Tibial artery (tissue), 4 donors: ENCODE data around the gene RBBP5.

ENCODE experiments used
- DNase-seq, 2 donors: peaks; one replicate each; pipeline ENCODE4 v3.0.0-alpha.2; 2019
- H3K27ac ChIP-seq, 2 donors: fragments of 200-600 bp; sonication (generic) in 1 of 2; 1 replicate in 1 of 2; 2 replicates in 1 of 2; pipeline ENCODE4 v1.5.1; 2018 to 2019; ENCODE audit warnings: mild to moderate bottlenecking in 1 of 2
- H3K27me3 ChIP-seq, 2 donors: fragments of 200-600 bp; sonication (generic) in 1 of 2; one replicate each; pipeline versions ENCODE4 v1.5.1 to v1.6.0; 2016 to 2019
- H3K36me3 ChIP-seq, 3 donors: fragments of 200-600 bp; sonication (generic) in 2 of 3; one replicate each; pipeline ENCODE4 v1.5.1; 2016 to 2019; ENCODE audit warnings: mild to moderate bottlenecking in 2 of 3
- H3K4me1 ChIP-seq, 4 donors: fragments of 200-600 bp; sonication (generic) in 2 of 4; 1 replicate in 3 of 4; 2 replicates in 1 of 4; pipeline ENCODE4 v1.5.1; 2016 to 2019
- H3K4me3 ChIP-seq, 2 donors: fragments of 200-600 bp; sonication (generic) in 1 of 2; 1 replicate in 1 of 2; 2 replicates in 1 of 2; pipeline ENCODE4 v1.5.1; 2018 to 2019; ENCODE audit warnings: mild to moderate bottlenecking in 2 of 2
- H3K9me3 ChIP-seq, 3 donors: fragments of 200-600 bp; sonication (generic) in 1 of 3; one replicate each; pipeline ENCODE4 v1.5.1; 2016 to 2019
- CTCF ChIP-seq, 2 experiments: fragments of 200-600 bp in 1 of 2; fragments of 450-650 bp in 1 of 2; IDR thresholded peaks; one replicate each; pipeline ENCODE4 v1.5.1; 2017 to 2019; ENCODE audit warnings: antibody characterized with exemption in 2 of 2, mild to moderate bottlenecking in 1 of 2, moderate library complexity in 1 of 2
- intact Hi-C: fragments of 100-400 bp; cut with DNase I; formaldehyde crosslinking; loops from one replicate; pipeline ENCODE4 v1.15.0; 2023; ENCODE audit warnings: low total_unique reads

Gene RBBP5

GRCh38 chr1:205091043-205091740 is 30.6 kb downstream of the RBBP5 start:
- no peak for TF ChIP-seq CTCF (IDR thresholded peaks at IDR 0.05)
- Histone ChIP-seq H3K27ac (no peak overlapping the region), H3K36me3 (peaks cover 74 to 92% (median 79%) of the 10 kb centered on the region in 3 donors)

GRCh38 chr1:205088341-205088740 is 33.4 kb downstream of the RBBP5 start:
- Histone ChIP-seq H3K27ac (no peak overlapping the region), H3K9me3 (no peaks in the 10 kb centered on the region), H3K4me3 (no peak overlapping the region), H3K27me3 (no peaks in the 10 kb centered on the region), H3K4me1 (no peaks in the 10 kb centered on the region), H3K36me3 (peaks cover 58 to 93% (median 75%) of the 10 kb centered on the region in 3 donors)
- intact Hi-C loops = no loop called here
- DNase-seq = no peak
- TF ChIP-seq CTCF (IDR thresholded peaks at IDR 0.05) = no peak

More at GRCh38 chr1:205091043-205091740, 30.6 kb downstream of the RBBP5 start:
- no peaks in the 10 kb centered on the region for H3K9me3 ChIP-seq
- no peak overlapping the region for H3K4me3 ChIP-seq
- no peak for DNase-seq
- no peaks in the 10 kb centered on the region for H3K27me3 ChIP-seq
- no peaks in the 10 kb centered on the region for H3K4me1 ChIP-seq
- intact Hi-C loops = no loop called here

- Histone ChIP-seq H3K36me3 (peaks cover 34 to 64% (median 56%) of the 10 kb centered on the region in 3 donors), H3K27me3 (no peaks in the 10 kb centered on the region), H3K4me1 (no peaks in the 10 kb centered on the region), H3K27ac (no peak within 1 kb of the TSS), H3K4me3 (no peak within 1 kb of the TSS), H3K9me3 (no peaks in the 10 kb centered on the region)
- intact Hi-C loops = no loop called here
- no peak for TF ChIP-seq CTCF (IDR thresholded peaks at IDR 0.05)
- DNase-seq = no peak
Observed at GRCh38 chr1:205084360-205084759, 37.4 kb downstream of the RBBP5 start, which contains the start of gene TMEM81. TMEM81 (minus strand) TSS chr1:205084460; CDS start chr1:205084320, 140 bp downstream.

- H3K27ac ChIP-seq = no peak overlapping the region
- intact Hi-C loops = no loop called here
- H3K27me3 ChIP-seq = no peaks in the 10 kb centered on the region
- H3K9me3 ChIP-seq = no peaks in the 10 kb centered on the region
- DNase-seq = no peak
- no peaks in the 10 kb centered on the region for H3K4me1 ChIP-seq
- H3K4me3 ChIP-seq = no peak overlapping the region
- H3K36me3 ChIP-seq = peaks cover 19 to 46% (median 41%) of the 10 kb centered on the region in 3 donors
- TF ChIP-seq CTCF (IDR thresholded peaks at IDR 0.05) = no peak
Observed at GRCh38 chr1:205082431-205082830, 39.3 kb downstream of the RBBP5 start.

- no peak overlapping the region for H3K27ac ChIP-seq
- no peaks in the 10 kb centered on the region for H3K27me3 ChIP-seq
- no peaks in the 10 kb centered on the region for H3K4me1 ChIP-seq
- intact Hi-C loops = no loop called here
- H3K4me3 ChIP-seq = no peak overlapping the region
- peaks cover 0 to 3% (median 2%) of the 10 kb centered on the region in 3 donors for H3K36me3 ChIP-seq
- no peak for DNase-seq
- TF ChIP-seq CTCF (IDR thresholded peaks at IDR 0.05) = no peak
- no peaks in the 10 kb centered on the region for H3K9me3 ChIP-seq
Observed at GRCh38 chr1:205077934-205078311, 43.9 kb downstream of the RBBP5 start.
